Putamen (tissue), 1 donor: Measurements from ENCODE around the gene FAM193A.
"Not testable (repeated sequence)": the region's sequence is repeated elsewhere in the genome, so short reads cannot be mapped to it uniquely, and the experiment has no call there.

Experiments
- DNase-seq: peaks from one replicate; pipeline ENCODE4 v3.0.0-alpha.2; 2016; ENCODE audit warnings: low spot score

Gene FAM193A

DNA sequence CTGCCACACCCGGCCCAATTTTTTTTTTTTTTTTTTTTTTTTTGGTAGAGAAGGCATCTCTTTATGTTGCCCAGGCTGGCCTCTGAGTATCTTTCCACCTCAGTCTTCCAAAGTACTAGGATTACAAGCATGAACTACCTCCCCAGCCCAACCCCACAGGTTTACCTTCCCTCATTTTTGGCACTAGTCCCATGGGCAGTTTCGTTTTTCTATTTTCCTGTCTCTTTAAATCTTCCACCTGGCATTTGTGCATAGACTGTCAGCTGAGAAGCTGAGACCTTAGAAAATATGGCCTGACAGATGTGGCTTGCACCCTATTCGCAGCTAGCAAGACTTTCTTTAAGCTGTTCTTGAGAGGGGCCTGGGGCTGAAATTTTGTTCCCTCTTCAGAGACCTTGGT, 191.8 kb downstream of the FAM193A start:
- DNase-seq: no peak

DNA sequence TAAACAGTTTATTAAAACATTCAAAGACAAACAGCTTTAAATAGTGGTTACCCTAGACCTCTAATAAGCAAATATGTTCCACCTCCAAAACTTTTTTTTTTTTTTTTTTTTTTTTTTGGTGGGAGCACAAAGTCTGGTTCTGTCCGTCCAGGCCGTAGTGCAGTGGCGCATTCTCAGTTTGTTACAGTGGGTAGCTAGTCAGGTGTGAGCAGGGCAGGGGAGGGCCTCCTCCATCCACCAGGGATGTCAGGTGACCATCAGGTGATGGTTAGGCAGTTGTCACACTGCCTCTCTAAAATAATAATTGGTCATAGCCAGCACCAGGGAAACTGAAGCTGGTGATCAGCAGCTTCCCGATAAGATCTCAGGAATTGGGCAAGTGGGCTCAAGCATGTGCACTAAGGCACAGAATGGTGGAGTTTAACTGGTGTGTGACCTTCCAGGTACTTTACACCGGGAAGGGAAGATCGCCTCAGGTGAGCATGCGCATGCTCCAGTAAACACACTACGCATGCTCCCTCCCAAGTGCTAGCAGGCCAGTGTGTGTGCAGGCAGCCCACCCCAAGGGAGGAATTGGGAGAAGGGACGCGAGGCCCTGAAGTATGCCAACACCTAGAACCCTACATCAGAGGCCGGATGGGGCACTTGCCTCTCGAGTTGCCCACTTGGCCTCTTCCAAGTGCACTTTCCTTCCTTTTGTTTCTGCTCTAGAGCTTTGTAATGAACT, 192.5 kb downstream of the FAM193A start:
- no peak for DNase-seq

DNA sequence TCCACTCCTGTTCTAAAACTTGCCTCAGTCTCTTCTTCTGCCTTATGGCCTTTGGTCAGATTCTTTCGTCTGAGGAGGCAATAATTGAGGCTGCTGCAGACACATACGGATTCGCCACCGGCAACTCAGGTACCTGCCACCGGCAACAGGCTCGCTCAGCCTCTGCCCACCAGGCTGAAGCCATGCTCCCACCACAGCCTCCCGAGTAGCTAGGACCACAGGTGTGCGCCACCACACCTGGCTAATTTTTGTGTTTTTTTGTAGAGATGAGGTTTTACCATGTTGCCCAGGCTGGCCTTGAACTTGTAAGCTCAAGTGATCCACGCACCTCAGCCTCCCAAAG, 193.1 kb downstream of the FAM193A start:
- DNase-seq: no peak

DNA sequence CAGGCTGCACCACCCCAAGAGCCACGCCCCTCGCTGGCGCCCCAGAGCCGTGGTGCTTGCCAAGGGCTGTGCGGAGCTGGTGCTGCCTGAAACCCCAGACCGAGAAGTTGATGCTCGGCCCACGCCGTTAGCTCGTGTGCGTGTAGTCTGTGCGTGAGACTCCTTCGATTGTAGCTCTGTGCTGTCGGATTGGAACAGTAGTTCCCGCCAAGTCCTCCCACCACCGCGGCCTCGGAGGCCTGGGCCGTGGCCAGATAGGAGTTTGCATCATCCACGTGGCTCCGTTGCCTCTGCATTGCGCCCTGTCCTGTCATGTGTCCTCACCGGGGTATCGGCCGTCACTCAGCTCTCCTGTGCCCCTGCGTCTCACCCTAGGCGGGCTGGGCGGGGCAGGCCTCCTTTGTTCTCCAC, 195.5 kb downstream of the FAM193A start:
- DNase-seq: no peak

DNA sequence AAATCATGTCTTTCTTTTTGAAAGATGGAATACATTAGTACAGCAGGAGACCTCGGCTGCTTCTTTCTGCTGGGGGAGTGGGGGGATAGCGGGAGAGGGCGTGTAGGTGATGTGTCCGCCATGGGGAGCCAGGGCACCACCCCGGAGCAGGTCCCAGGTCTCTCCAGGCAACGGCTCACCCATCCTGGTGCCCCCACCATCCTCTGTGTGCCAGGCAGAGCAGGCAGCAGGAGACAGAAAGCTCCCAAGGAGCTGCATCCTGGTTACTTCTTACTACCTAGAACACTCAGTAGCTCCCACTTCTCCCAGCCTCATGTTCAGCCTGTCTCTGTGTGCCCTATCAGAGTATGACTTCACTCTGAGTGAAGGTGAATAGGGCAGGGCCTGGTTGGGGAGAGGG, 196.1 kb downstream of the FAM193A start:
- DNase-seq: no peak

DNA sequence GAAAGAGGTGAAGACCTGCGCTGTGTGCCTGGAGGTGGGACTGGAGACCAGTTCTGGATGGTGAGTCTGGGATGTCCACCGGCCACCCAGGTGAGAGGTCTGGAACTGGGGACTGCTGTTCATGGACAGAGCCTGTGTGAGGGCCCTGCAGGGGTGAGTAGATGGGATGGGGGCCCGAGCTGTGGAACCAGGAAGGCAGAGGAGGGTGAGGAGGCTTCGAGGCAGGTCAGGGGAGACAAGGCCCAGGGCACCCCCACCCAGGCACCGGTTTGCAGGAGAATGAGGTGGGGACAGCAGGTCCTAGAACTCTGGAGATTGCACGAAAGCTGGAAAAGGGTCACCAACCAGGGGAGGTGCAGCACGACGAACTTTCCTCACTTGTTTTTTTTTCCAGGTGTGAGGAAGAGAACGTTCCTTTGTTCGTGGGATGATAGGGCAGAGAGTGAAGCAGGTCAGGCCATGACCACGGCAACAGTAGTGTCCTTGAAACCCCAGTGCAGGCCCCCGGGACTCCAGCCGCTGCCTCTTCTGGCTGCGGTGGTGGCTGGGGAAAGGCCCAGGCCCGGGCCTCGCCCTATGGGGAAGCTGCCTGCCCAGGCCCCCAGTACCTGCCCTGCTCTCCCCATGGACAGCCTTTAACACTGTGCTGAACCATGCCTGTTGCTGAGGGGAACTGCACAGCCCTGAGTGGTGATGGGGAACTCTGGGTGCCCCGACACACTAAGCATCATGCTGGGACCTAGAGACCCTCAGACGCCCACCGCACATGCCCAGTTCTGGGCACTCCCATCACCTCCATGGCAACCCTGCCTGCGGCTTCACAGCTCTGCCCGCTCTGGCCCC, 196.8 kb downstream of the FAM193A start:
- no peak for DNase-seq

DNA sequence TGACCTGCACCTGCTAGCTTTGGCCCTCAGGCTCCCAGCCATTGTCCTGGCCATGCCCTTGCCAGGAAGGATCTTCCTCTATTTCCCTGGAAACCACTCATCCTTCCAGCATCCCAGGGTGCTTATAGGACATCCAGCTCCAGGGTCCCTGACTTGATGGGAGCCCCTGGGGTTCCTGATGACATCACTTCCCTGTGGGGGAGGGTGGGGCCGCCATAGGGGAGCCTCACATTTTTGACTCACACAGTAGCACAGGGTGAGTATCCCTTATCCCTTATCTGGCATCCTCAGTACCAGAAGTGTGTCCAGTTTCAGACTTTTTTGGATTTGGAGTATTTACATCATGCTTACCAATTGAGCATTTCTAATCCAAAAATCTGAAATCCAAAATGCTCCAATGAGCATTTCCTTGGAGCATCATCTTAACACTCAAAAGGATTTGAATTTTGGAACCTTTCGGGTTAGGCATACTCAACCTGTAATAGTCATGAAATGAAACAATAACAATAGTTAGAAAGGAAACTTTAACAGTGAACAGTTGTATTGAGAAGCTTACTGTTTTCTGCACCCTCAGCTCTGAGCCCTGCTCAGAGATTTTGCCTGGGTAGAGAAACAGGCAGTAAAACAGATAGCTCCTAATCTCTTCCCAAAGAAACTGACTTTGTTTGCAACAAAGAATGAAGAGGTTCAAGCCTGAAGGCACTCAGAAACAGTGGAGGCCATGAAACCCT, 197.6 kb downstream of the FAM193A start:
- no peak for DNase-seq

DNA sequence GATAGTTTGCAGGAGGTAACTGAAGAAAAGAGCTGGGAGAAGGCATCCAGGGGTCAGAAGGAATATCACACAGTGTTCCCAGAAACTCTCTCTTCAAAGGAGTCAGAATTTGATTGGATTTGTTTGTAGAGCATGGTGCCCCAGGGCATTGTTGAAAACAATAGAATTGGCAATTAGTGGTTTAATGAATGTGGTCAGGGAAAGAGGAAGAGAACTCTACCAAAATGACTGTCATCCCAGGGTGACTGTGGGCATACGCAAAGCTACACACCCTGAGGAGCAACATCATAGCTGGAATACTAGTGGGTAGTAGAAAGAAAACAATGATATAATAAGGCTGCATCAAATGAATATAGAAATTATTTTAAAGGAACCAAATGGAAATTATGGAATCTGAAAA, 198.2 kb downstream of the FAM193A start:
- DNase-seq: no peak

DNA sequence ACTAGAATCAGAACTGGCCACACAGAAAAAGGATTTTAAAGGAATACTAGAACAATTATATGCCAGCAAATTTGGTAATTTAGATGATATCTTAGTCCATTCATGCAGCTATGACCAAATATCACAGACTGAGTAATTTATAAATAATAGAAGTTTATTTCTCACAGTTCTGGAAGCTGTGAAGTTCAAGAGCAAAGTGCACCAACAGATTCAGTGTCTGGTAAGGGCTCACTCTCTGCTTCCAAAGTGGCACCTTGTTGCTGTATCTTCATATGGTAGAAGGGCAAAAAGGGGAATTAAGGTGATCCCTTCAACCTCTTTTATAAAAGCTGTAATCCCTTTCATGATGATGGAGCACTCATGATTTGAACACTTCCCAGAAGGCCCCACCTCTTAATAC, 199.4 kb downstream of the FAM193A start:
- DNase-seq: no peak

DNA sequence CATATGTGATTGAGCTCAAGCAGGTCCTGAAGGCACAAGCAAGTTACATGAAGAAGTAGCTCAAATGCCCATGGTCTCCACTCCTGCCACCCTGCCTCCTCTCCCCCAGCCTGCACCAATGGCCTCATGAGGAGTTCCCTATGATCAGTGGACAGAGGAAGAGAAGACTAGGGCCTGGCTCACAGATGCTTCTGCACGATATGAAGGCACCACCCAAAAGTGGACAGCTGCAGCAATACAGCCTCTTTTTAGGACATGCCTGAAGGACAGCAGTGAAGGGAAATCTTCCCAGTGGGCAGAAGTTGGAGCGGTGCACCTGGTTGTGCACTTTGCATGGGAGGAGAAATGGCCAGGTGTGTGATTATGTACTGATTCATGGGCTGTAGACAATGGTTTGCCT, 201.8 kb downstream of the FAM193A start:
- not testable (repeated sequence) for DNase-seq

DNA sequence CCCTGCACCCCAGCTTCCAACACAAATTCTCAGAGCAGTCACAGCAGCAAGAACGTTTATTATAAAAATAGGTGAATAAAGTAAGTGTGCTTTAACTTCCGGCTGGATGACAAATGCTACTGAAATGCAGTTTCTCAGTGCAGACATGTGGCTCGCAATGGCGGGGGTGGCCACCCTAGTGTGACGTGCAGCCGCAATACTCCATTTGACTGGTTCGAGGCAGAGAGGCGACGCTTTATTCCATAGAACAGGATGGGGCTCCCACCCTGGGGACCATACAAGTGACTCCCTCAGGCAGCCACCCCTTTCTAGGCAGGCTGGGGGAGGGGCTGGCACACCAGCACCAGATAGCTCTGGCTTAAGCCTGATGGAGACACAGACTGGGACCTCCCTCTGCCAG, 205.2 kb downstream of the FAM193A start:
- DNase-seq: no peak

DNA sequence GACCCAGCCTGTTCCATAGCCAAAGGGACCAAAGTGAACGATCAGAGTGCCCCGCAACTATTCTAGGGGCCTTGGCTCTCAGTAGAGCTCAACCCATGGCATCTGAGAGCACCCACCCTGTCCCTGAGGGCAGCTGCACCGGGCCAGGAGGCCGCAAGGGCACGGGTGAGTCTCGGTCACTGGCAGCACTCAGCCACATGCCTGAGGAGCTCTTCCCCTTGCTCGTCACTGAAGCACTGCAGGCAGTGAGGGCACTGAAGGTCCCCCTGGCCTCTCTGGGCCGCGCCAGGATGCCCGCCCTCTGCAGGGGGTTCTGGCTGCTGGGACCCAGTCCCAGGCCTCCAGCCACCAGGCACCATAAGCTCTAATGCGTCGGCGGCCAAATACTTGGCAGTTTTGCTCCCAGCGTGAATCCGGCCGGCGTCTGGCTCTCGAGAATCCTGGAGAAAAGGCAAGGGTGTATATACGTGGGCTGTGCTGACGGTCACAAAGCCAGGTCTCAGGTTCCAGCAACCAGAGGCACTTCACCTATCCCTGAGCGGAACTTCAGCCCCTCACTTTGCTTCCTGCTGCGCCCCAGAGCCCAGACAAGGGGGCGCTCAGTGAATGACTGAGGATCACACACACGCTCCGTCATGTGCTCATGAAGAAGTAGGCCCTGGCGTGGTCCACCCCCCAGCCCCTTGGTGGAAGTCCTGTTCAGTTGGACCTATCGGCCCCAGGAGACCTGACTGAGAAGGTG, 205.8 kb downstream of the FAM193A start:
- DNase-seq: no peak

DNA sequence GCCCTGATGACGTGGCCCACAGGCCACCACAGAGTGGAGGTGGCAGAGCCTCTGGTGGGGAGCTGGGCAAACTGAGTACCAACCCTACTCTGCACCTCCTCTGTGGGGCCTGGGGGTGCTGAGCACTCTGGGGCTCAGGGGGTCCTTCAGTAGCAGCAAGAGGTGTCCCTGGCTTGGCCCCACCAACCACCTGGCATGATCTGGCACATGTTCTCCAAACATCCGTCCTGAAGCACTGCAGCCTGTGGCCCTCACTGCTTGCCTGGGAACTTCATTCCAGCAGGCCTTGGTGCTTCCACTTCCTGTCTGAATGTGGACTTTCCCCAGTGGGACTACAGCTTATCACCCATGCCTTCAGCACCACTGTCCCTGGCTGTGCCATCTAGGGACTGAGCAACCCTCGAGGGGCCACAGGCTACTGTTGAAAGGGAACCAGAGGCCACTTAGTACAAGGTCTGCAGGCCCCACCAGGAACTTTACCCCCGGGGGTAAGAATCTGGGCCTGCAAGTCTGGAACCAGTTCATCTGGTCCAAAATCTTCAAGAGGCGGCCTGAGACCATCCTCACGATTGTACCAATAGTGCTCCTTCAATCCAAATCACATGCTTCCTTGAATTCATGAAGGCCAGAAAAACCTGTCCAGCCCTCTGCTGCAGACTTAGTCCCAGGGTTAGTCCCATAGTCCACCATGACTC, 206.5 kb downstream of the FAM193A start:
- no peak for DNase-seq

DNA sequence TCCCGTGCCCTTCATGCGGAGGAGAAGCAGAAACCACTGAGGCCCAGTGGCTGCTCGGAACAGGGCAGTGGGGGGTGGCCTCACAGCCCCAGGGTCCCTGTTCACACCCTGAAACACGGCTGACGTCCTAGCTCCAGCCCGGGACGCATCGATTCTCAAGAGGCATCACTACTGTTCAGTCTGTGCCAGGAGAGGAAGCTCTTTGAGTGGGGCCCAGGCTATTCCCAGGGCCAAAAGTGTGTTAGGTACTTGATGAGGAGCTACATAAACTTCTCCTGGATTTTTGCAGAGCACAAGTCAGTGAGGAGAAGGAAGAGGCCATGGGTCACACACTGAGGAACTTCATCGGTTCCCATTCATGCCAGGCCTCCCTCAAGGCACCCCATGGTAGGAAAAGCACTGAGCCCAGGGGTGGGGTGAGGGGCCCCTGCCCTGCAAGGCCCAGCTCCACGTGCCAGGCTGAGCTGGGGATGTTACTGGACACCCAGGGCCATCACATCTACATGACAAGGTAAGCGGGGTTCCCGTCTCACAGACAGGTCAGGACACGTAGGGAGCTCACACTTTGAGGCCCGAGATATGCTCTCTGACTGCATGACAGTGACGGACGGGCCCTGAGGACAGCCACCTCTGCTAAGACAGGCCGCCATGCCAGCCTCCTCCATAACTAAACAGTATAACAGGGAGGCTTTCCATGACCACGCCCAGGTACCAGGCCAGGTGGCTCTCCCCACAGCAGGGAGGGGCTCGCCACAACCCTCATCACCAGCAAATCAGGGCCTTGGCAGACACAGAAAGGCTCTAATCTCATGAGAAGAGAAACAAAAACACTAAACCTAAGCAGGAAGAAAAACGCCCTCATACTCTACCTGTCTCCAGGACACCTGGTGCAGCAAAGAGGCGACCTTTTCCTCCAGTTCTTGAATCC, 207.3 kb downstream of the FAM193A start:
- DNase-seq: no peak

DNA sequence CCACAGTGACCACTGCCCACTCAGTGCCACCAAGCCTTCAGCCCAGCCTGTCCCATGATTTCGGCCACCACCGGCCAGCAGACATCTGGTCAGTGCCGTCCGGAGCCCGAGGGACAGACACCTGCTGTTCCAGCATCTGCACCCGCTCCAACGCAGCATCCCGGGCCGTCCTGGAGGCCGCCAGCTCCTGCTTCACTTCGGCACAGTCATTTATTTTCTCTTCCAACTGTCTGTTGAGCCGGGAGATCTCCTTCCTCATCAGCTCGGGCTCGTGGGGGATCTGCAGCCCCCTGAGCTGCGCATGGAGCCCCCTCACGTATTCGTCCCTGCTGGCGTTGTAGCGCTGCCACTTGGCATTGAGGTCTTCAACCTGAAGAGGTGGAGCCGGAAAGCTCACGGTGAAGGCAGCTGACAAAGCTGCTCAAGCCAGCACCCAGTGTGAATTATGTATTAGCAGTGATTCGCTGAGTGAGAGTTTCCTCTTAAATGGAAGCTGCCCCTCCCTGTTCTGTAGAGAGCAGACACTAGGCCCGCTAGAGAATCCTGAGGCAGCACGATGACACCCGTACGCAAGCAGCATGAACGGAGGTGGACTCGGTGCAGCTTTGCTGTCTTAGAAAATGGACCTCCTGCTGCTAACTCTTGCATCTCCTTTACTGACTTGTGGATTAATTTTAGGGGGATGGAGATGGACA, 208.3 kb downstream of the FAM193A start:
- DNase-seq: no peak

DNA sequence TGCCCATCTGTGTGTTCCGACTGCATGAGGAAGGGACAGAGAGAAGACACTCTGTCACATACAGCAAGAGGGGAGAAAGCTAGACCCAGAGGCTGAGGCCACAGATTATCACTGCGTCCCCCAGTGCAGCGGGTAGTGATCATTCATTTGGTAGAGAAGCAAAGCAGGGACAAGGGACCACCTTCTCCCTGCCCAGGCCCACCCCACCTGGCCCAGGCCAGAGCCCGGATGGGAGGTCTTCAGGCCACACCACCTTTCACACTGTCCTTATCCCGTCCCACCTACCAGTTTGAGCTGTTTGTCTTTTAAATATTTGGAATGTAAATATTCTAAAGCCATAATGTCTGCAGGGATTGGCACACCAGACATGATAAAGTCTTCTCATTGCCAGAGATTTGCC, 209.1 kb downstream of the FAM193A start:
- no peak for DNase-seq

DNA sequence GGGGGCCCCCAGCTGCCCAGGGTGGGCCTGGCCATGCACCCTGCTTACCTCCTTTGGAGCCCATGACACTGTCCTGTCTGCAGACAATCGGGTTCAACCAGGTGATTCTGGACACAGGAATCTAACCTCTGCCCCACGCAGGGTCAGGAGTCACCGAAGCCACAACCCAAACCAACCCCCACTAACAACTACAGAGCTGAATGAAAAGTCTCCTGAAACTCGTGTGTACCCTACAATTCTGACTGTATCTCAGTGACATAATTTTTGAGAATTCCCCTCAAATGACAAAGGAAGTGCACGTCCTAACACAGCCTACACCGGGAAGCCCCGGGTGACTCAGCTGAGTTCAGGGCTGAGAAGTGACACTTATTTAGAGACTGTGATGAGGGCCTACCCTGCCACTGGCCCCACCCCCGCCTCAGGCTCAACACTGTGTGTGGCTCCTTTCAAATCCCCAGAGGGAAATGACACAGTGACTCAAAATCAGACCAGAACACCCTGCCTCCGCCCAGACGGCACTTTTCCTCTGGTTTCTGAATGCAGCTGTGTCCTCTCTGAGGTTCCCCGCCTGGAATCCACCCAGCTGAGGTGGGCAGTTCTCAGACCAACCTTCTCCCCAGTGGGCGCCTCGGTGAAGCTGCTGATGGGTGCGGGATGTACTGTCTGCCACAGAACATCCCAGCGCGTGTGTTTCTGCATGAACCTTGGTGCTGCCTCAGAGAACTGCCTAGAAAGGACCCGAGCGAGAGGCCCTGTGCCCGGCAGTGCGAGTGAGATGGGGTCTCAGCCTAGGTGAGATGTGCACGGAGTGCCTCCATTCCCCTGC, 209.7 kb downstream of the FAM193A start:
- DNase-seq: no peak

DNA sequence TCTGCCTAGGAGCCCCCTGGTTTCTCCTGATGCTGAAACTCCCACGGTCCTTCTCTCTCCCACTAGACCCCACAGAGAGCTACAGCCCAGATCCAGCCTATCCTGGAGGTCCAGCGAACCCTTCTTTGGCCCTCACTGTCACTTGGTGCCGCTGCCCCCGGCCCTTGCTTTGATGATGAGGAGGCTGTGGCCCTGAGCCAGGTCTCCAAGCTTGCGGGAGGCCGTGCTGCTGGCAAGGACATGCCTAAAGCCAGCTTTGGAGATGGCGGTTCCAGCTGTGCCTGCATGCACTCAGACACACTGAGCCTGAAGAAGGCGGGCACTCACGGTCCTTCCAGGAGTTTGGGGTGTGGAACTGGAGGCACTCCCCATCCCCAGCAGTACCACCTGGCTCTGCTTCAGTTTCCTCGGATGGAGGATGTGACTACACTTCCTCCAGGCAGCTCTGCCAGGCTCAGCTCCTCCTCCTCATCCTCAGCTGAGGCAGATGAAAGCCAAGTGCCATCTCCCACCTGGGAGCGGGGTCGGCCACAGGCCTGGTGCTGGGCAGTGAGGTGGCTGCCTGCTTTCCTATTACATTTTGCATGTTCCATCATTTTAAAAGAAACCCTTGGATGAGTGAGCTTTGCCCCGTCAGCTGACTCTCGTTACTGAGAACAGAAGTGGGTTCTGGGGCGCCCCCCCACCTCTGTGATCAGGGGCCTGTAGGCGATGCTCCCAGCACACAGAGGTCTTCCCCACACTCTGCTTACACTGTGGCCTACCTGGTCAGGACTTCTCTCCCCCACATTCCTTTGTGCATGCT, 210.6 kb downstream of the FAM193A start:
- DNase-seq: no peak
